Suprapubic skin (tissue), 4 donors: ENCODE measurements around the gene ING5. TPM values are rescaled to one million over a fixed set of nuclear protein-coding genes. Genes with fewer than 3 reads are reported as not detected.
A peak's percentile ranks its signal among the peaks of the same experiment; 100 is the strongest.

ENCODE experiments used
- DNase-seq, 2 donors: peaks; one replicate each; pipeline ENCODE4 v3.0.0-alpha.2; 2019; ENCODE audit warnings: low spot score in 2 of 2
- H3K27ac ChIP-seq: fragments of 200-600 bp; sonication (generic); one replicate; pipeline ENCODE4 v1.5.1; 2019
- H3K27me3 ChIP-seq: fragments of 200-600 bp; sonication (generic); one replicate; pipeline ENCODE4 v1.5.1; 2019
- H3K36me3 ChIP-seq: fragments of 200-600 bp; sonication (generic); one replicate; pipeline ENCODE4 v1.5.1; 2019
- H3K4me1 ChIP-seq: fragments of 200-600 bp; sonication (generic); one replicate; pipeline ENCODE4 v1.5.1; 2019
- H3K4me3 ChIP-seq: fragments of 200-600 bp; sonication (generic); one replicate; pipeline ENCODE4 v1.5.1; 2019; ENCODE audit warnings: mild to moderate bottlenecking
- H3K9me3 ChIP-seq: fragments of 200-600 bp; sonication (generic); one replicate; pipeline ENCODE4 v1.5.1; 2019
- CTCF ChIP-seq, 2 donors: fragments of 200-600 bp in 1 of 2; fragments of 450-650 bp in 1 of 2; sonication (generic) in 1 of 2; IDR thresholded peaks; one replicate each; pipeline ENCODE4 v1.5.1; 2016 to 2019; ENCODE audit warnings: antibody characterized with exemption in 2 of 2, mild to moderate bottlenecking in 1 of 2, moderate library complexity in 1 of 2
- EP300 ChIP-seq: sonication (generic); formaldehyde crosslinking; IDR thresholded peaks from one replicate; pipeline ENCODE4 v1.6.1; 2017; ENCODE audit warnings: antibody characterized with exemption
- POLR2A ChIP-seq, 2 donors: fragments of 450-650 bp; IDR thresholded peaks; one replicate each; pipeline ENCODE4 v1.6.1; 2017; ENCODE audit warnings: antibody characterized with exemption in 2 of 2, mild to moderate bottlenecking in 2 of 2, moderate library complexity in 2 of 2
- POLR2AphosphoS5 ChIP-seq, 3 donors: sonication (generic); formaldehyde crosslinking; IDR thresholded peaks; one replicate each; pipeline ENCODE4 v1.6.1; 2017; ENCODE audit warnings: antibody characterized with exemption in 3 of 3
- WGBS: methylation state at CpG from one replicate; pipeline ENCODE4 v1.1.5; 2018; 5-methylcytosine and 5-hydroxymethylcytosine counted together
- total RNA-seq, 4 donors: library from RNA; depleted of rRNA; stranded (reverse); fragments of >200 nt; gene quantifications; one replicate each; pipeline ENCODE4 v1.1.0, GENCODE V29; 2016

Gene ING5
- total RNA-seq, 4 donors from 2014 or later = 32.1 to 94.9 (median 46.4) TPM

GRCh38 chr2:241736111-241736510, 34.3 kb downstream of the ING5 start:
- no peak for DNase-seq
- no peak for TF ChIP-seq EP300
- no peak for TF ChIP-seq POLR2AphosphoS5 (IDR thresholded peaks at IDR 0.05)
- no peak for TF ChIP-seq POLR2A (IDR thresholded peaks at IDR 0.05)
- TF ChIP-seq CTCF (IDR thresholded peaks at IDR 0.05) = no peak
- WGBS = 77% methylated on average over 3 of the region's 3 CpGs
- H3K4me1 ChIP-seq = peaks cover 36% of the 10 kb centered on the region
- no peaks in the 10 kb centered on the region for H3K27me3 ChIP-seq
- H3K9me3 ChIP-seq = no peaks in the 10 kb centered on the region
- no peaks in the 10 kb centered on the region for H3K36me3 ChIP-seq
- H3K4me3 ChIP-seq = no peak overlapping the region
- no peak overlapping the region for H3K27ac ChIP-seq

GRCh38 chr2:241738040-241738686, 36.3 kb downstream of the ING5 start:
- DNase-seq = peak in 1 of 2 donors; percentile 75
- H3K4me1 ChIP-seq = peaks cover 34% of the 10 kb centered on the region
- H3K27me3 ChIP-seq = no peaks in the 10 kb centered on the region
- no peak overlapping the region for H3K27ac ChIP-seq
- no peak overlapping the region for H3K4me3 ChIP-seq
- H3K36me3 ChIP-seq = peaks cover 2% of the 10 kb centered on the region
- 92% methylated on average over 14 of the region's 17 CpGs for WGBS
- TF ChIP-seq POLR2A (IDR thresholded peaks at IDR 0.05) (no peak), POLR2AphosphoS5 (IDR thresholded peaks at IDR 0.05) (no peak), CTCF (IDR thresholded peaks at IDR 0.05) (no peak)
- no peaks in the 10 kb centered on the region for H3K9me3 ChIP-seq

- Histone ChIP-seq H3K9me3 (no peaks in the 10 kb centered on the region), H3K4me1 (peaks cover 27% of the 10 kb centered on the region), H3K27ac (no peak overlapping the region), H3K4me3 (no peak overlapping the region), H3K36me3 (peaks cover 13% of the 10 kb centered on the region), H3K27me3 (no peaks in the 10 kb centered on the region)
- no peak for TF ChIP-seq POLR2A (IDR thresholded peaks at IDR 0.05)
- TF ChIP-seq EP300 = no peak
- no peak for TF ChIP-seq CTCF (IDR thresholded peaks at IDR 0.05)
- no peak for TF ChIP-seq POLR2AphosphoS5 (IDR thresholded peaks at IDR 0.05)
- 91% methylated on average over 9 of the region's 15 CpGs for WGBS
- DNase-seq = no peak
Measured at GRCh38 chr2:241739177-241739576, 37.3 kb downstream of the ING5 start.

GRCh38 chr2:241739651-241740050, 37.8 kb downstream of the ING5 start:
- Histone ChIP-seq H3K27me3 (no peaks in the 10 kb centered on the region), H3K4me3 (no peak overlapping the region), H3K27ac (no peak overlapping the region), H3K36me3 (peaks cover 17% of the 10 kb centered on the region), H3K4me1 (peaks cover 26% of the 10 kb centered on the region), H3K9me3 (no peaks in the 10 kb centered on the region)
- DNase-seq = no peak
- 94% methylated on average over 12 of the region's 12 CpGs for WGBS
- TF ChIP-seq POLR2AphosphoS5 (IDR thresholded peaks at IDR 0.05) (no peak), EP300 (no peak), CTCF (IDR thresholded peaks at IDR 0.05) (no peak), POLR2A (IDR thresholded peaks at IDR 0.05) (no peak)

- Histone ChIP-seq H3K27me3 (no peaks in the 10 kb centered on the region), H3K36me3 (peaks cover 31% of the 10 kb centered on the region)
- 76% methylated on average over 9 of the region's 10 CpGs for WGBS
Measured at GRCh38 chr2:241741016-241741415, 39.2 kb downstream of the ING5 start.

More at GRCh38 chr2:241741016-241741415, 39.2 kb downstream of the ING5 start:
- Histone ChIP-seq H3K4me3 (no peak overlapping the region), H3K9me3 (no peaks in the 10 kb centered on the region), H3K4me1 (peaks cover 20% of the 10 kb centered on the region), H3K27ac (no peak overlapping the region)
- peak in 1 of 2 donors; percentile 67 for DNase-seq
- TF ChIP-seq EP300 (no peak), POLR2AphosphoS5 (IDR thresholded peaks at IDR 0.05) (no peak)
